ENCODE results near the gene PFAS. TPM values are rescaled to one million over a fixed set of nuclear protein-coding genes. Genes with fewer than 3 reads are reported as not detected.
A peak's percentile ranks its signal among the peaks of the same experiment; 100 is the strongest.
"Not testable (repeated sequence)": the region's sequence is repeated elsewhere in the genome, so short reads cannot be mapped to it uniquely, and the experiment has no call there.

The PFAS gene
- total RNA-seq, 1 experiment from 2014 or later = 246 TPM

GRCh38 chr17:8249621-8250500, 772 bp downstream of the PFAS start:
- DNase-seq (ENCODE audit: low spot score) (no peak), ATAC-seq (no peak)
- Mint-ChIP-seq H3K36me3 (peaks cover 20% of the 10 kb centered on the region), H3K4me3 (peak overlapping the region; percentile 97), H3K27me3 (ENCODE audit: low read depth) (no peaks in the 10 kb centered on the region), H3K4me1 (peaks cover 17% of the 10 kb centered on the region), H3K27ac (peak overlapping the region; percentile 99), H3K9me3 (0 out of 2 replicates have a peak, but pooled peaks cover 7% of the 10 kb centered on the region)
- ChIA-PET POLR2A (interaction anchor here (1.1 to 4.7 kb wide), 6 partner anchors 23 to 126 kb away, joined by 3 to 31 read pairs (median 14); partner anchors contain the start of genes PER1, RANGRF and SLC25A35), CTCF (interaction anchor here (1.7 kb wide), 1 partner anchor 51 kb away, joined by 8 read pairs; no protein-coding TSS in a partner anchor)
- TF ChIP-seq ELF4 (CRISPR knock-in tag; IDR thresholded peaks at IDR 0.05; ENCODE audit: low read depth) (no peak), TCF7 (CRISPR knock-in tag; IDR thresholded peaks at IDR 0.05; ENCODE audit: low read depth) (no peak), ZSCAN18 (CRISPR knock-in tag; IDR thresholded peaks at IDR 0.05) (no peak), ZNF138 (CRISPR knock-in tag; conservative IDR thresholded peaks at IDR 0.05) (no peak), ZNF512 (CRISPR knock-in tag; IDR thresholded peaks at IDR 0.05; ENCODE audit: borderline replicate concordance) (no peak), FOXP1 (CRISPR knock-in tag; IDR thresholded peaks at IDR 0.05; ENCODE audit: borderline replicate concordance) (no peak), MYBL2 (CRISPR knock-in tag; IDR thresholded peaks at IDR 0.05) (no peak), MXD4 (CRISPR knock-in tag; IDR thresholded peaks at IDR 0.05; ENCODE audit: borderline replicate concordance) (no peak), ZBTB43 (CRISPR knock-in tag; IDR thresholded peaks at IDR 0.05) (no peak), IRF2 (CRISPR knock-in tag; IDR thresholded peaks at IDR 0.05; ENCODE audit: borderline replicate concordance, low read depth) (no peak), GTF2I (CRISPR knock-in tag; conservative IDR thresholded peaks at IDR 0.05) (no peak), ATF3 (CRISPR knock-in tag; conservative IDR thresholded peaks at IDR 0.05) (no peak), ZNF219 (CRISPR knock-in tag; IDR thresholded peaks at IDR 0.05; ENCODE audit: borderline replicate concordance) (no peak)

GRCh38 chr17:8251411-8251810, 2.3 kb downstream of the PFAS start:
- ATAC-seq; H3K4me3 Mint-ChIP-seq; H3K27ac Mint-ChIP-seq; H3K9me3 Mint-ChIP-seq; H3K27me3 Mint-ChIP-seq (ENCODE audit: low read depth); DNase-seq (ENCODE audit: low spot score): not testable (repeated sequence)
- Mint-ChIP-seq H3K36me3 (peaks cover 28% of the 10 kb centered on the region), H3K4me1 (peaks cover 14% of the 10 kb centered on the region)
- ChIA-PET POLR2A (interaction anchor here (0.6 kb wide), 1 partner anchor 19 kb away, joined by 9 read pairs; no protein-coding TSS in a partner anchor), CTCF (interaction anchor here (1.4 kb wide), 1 partner anchor 49 kb away, joined by 4 read pairs; no protein-coding TSS in a partner anchor)

- peaks cover 50% of the 10 kb centered on the region for H3K36me3 Mint-ChIP-seq
- POLR2A ChIA-PET = no interaction called here
- ATAC-seq (no peak), DNase-seq (ENCODE audit: low spot score) (no peak)
- no peaks in the 10 kb centered on the region for H3K9me3 Mint-ChIP-seq
- CTCF ChIA-PET = interaction anchor here (1.0 to 1.7 kb wide), 2 partner anchors 30 to 47 kb away, joined by 4 read pairs; no protein-coding TSS in a partner anchor
- peaks cover 13% of the 10 kb centered on the region for H3K4me1 Mint-ChIP-seq
- H3K27ac Mint-ChIP-seq = no peak overlapping the region
- H3K27me3 Mint-ChIP-seq (ENCODE audit: low read depth) = no peaks in the 10 kb centered on the region
- no peak overlapping the region for H3K4me3 Mint-ChIP-seq
- no peak for TF ChIP-seq ZNF121 (CRISPR knock-in tag; IDR thresholded peaks at IDR 0.05)
- TF ChIP-seq ATF6 (CRISPR knock-in tag; IDR thresholded peaks at IDR 0.05) = no peak
- TF ChIP-seq ZNF423 (CRISPR knock-in tag; IDR thresholded peaks at IDR 0.05) = no peak
- no peak for TF ChIP-seq ZNF317 (CRISPR knock-in tag; IDR thresholded peaks at IDR 0.05; ENCODE audit: borderline replicate concordance, low read depth)
- TF ChIP-seq FOXP4 (CRISPR knock-in tag; IDR thresholded peaks at IDR 0.05) = no peak
- TF ChIP-seq NR2C2 (CRISPR knock-in tag; IDR thresholded peaks at IDR 0.05) = no peak
- no peak for TF ChIP-seq HMGXB4 (CRISPR knock-in tag; IDR thresholded peaks at IDR 0.05)
These were observed 4.7 kb downstream of the PFAS start for GRCh38 chr17:8253801-8254200.

Measured in WTC11 (cell line).